Kidney (tissue), 14 donors: Measurements from ENCODE around the gene SLC2A4RG. TPM values are rescaled to one million over a fixed set of nuclear protein-coding genes. Genes with fewer than 3 reads are reported as not detected.
A peak's percentile ranks its signal among the peaks of the same experiment; 100 is the strongest.

Source experiments
- DNase-seq, 5 donors: peaks; one replicate each; pipeline ENCODE4 v3.0.0-alpha.2; 2013 to 2020
- FAIRE-seq: peaks from 2 replicates; lab custom pipeline; 2012; peaks lifted over from hg19 to GRCh38; lab: Jason Lieb, UNC
- H3K27ac ChIP-seq, 2 donors: one replicate each; pipeline ENCODE4 v1.7.0; 2013; ENCODE audit warnings: low read depth in 2 of 2, low read length in 2 of 2, inconsistent platforms in 1 of 2
- H3K27me3 ChIP-seq: one replicate; pipeline ENCODE4 v1.7.1; 2013; ENCODE audit warnings: low read length, inconsistent platforms; ENCODE audit not compliant: control insufficient read depth, insufficient read depth
- H3K36me3 ChIP-seq, 3 donors: one replicate each; pipeline versions ENCODE4 v1.7.0 to v1.7.1; 2013; ENCODE audit warnings: low read length in 3 of 3, control low read depth in 1 of 3, inconsistent platforms in 1 of 3; ENCODE audit not compliant: insufficient read depth in 3 of 3, control insufficient read depth in 2 of 3
- H3K4me1 ChIP-seq, 3 donors: one replicate each; pipeline versions ENCODE4 v1.7.0 to v1.7.1; 2013; ENCODE audit warnings: low read length in 3 of 3, inconsistent platforms in 1 of 3, low read depth in 1 of 3; ENCODE audit not compliant: control insufficient read depth in 2 of 3, insufficient read depth in 2 of 3
- H3K4me3 ChIP-seq, 3 donors: one replicate each; pipeline versions ENCODE4 v1.7.0 to v1.8.1; 2013; ENCODE audit warnings: low read length in 3 of 3, control low read depth in 1 of 3, inconsistent platforms in 1 of 3
- H3K9ac ChIP-seq, 3 donors: one replicate each; pipeline versions ENCODE4 v1.7.0 to v1.7.1; 2013; ENCODE audit warnings: low read length in 3 of 3, control low read depth in 1 of 3, inconsistent platforms in 1 of 3
- H3K9me3 ChIP-seq, 3 donors: one replicate each; pipeline versions ENCODE4 v1.7.0 to v1.7.1; 2013; ENCODE audit warnings: low read length in 3 of 3, control low read depth in 1 of 3, inconsistent platforms in 1 of 3; ENCODE audit not compliant: control insufficient read depth in 2 of 3, insufficient read depth in 1 of 3
- CTCF ChIP-seq: IDR thresholded peaks from 3 replicates; pipeline ENCODE4 v1.5.1; 2012; ENCODE audit warnings: mild to moderate bottlenecking, moderate library complexity, borderline replicate concordance; ENCODE audit not compliant: insufficient read depth; ENCODE audit errors: extremely low read depth
- intact Hi-C: fragments of 100-400 bp; cut with DNase I; formaldehyde crosslinking; loops from one replicate; pipeline ENCODE4 v1.11.1; 2022
- polyA plus RNA-seq: library from polyadenylated mRNA; stranded (reverse); fragments of 350-450 nt; fragmentation: Illumina TruSeq; extraction: RNeasy Lipid Tissue Mini Kit (QIAGEN cat#74804); gene quantifications from one replicate; pipeline ENCODE4 v1.2.3, GENCODE V29; 2014; ENCODE audit warnings: low read depth, low replicate concordance; ENCODE audit not compliant: insufficient read depth
- total RNA-seq: library from RNA; stranded (reverse); fragmentation: NEBNext Ultra II Directional; extraction: Animal tissue kit (Norgen Biotek cat#: 25700); gene quantifications from one replicate; pipeline ENCODE4 v1.2.1, GENCODE V29; 2021
- donor health status: control.
- donor health status: control.
- donor health status: control.
- donor health status: control.
- donor health status: control.
- donor health status: DM: yes; HTN: yes; CAD: no.
- donor health status: Normal renal cell carcinoma (clear cell type).

SLC2A4RG gene
- total and polyA plus RNA-seq, 2 donors from 2014 or later: 154 to 171 TPM

DNA sequence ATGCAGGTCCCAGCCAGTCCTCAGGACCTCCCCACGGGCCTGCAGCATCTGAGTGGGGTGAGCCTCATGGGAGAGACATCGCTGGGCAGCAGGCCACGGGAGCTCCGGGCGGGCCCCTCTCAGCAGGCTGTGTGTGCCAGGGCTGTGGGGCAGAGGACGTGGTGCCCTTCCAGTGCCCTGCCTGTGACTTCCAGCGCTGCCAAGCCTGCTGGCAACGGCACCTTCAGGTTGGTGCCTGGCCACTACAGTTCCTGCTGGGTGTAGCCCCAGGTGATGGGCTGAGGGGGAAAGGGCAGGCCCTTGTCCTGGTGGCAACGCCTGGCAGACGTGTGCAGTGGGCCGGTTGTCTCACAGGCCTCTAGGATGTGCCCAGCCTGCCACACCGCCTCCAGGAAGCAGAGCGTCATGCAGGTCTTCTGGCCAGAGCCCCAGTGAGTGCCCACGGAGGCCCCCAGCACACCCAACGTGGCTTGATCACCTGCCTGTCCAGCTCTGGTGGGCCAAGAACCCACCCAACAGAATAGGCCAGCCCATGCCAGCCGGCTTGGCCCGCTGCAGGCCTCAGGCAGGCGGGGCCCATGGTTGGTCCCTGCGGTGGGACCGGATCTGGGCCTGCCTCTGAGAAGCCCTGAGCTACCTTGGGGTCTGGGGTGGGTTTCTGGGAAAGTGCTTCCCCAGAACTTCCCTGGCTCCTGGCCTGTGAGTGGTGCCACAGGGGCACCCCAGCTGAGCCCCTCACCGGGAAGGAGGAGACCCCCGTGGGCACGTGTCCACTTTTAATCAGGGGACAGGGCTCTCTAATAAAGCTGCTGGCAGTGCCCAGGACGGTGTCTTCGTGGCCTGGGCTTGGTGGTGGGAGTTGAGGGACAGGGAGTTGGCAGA is 43.9 kb upstream of the SLC2A4RG start:
- H3K27me3 ChIP-seq: no peaks in the 10 kb centered on the region
- no peak overlapping the region for H3K27ac ChIP-seq
- intact Hi-C loops: no loop called here
- FAIRE-seq: no peak
- H3K9ac ChIP-seq: no peak overlapping the region
- peaks cover 0 to 14% (median 0%) of the 10 kb centered on the region in 3 donors for H3K4me1 ChIP-seq
- H3K4me3 ChIP-seq: no peak overlapping the region
- DNase-seq: peak in 1 of 5 donors; percentile 78
- H3K9me3 ChIP-seq: no peaks in the 10 kb centered on the region
- no peaks in the 10 kb centered on the region for H3K36me3 ChIP-seq
- no peak for TF ChIP-seq CTCF

DNA sequence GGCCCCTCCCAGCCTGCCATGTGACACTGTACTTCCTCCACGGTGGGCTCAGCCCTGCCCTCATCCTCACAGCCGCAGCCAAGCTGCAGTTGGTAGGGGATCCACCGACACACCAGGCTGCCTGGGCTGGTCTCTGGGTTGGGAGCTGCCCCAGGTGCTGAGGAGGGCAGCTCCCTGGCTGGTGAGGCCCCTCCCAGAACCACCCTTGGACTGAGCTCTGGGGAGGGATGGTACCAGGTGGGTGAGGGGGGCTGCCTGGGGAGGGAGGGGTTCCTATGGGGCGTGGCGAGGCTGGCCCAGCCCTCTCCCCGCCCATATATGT is 43.3 kb upstream of the SLC2A4RG start:
- no peak overlapping the region for H3K27ac ChIP-seq
- FAIRE-seq (no peak), DNase-seq (peak in 3 of 5 donors; percentile 72 to 81 (median 79))
- no peaks in the 10 kb centered on the region for H3K36me3 ChIP-seq
- H3K27me3 ChIP-seq: no peaks in the 10 kb centered on the region
- peaks cover 0 to 14% (median 0%) of the 10 kb centered on the region in 3 donors for H3K4me1 ChIP-seq
- H3K9ac ChIP-seq: no peak overlapping the region
- no peak overlapping the region for H3K4me3 ChIP-seq
- H3K9me3 ChIP-seq: no peaks in the 10 kb centered on the region
- intact Hi-C loops: no loop called here
- no peak for TF ChIP-seq CTCF

GRCh38 chr20:63696628-63697356 is 42.8 kb upstream of the SLC2A4RG start, which contains the start of gene TNFRSF6B:
TNFRSF6B (plus strand) TSS chr20:63696652; CDS start chr20:63696768, 116 bp downstream.
- DNase-seq (peak in 2 of 5 donors; percentile 86 to 87), FAIRE-seq (no peak)
- no peaks in the 10 kb centered on the region for H3K36me3 ChIP-seq
- no peaks in the 10 kb centered on the region for H3K9me3 ChIP-seq
- H3K9ac ChIP-seq: no peak within 1 kb of the TSS
- intact Hi-C loops: no loop called here
- no peaks in the 10 kb centered on the region for H3K27me3 ChIP-seq
- no peak for TF ChIP-seq CTCF
- H3K4me1 ChIP-seq: peaks cover 0 to 14% (median 0%) of the 10 kb centered on the region in 3 donors
- H3K4me3 ChIP-seq: peak within 1 kb of the TSS in 1 of 3 donors; percentile 32
- H3K27ac ChIP-seq: no peak within 1 kb of the TSS
